H1 (cell line): ENCODE data around the gene ATP6V0A4.

ENCODE experiments used
- BCL11A ChIP-seq, 2 experiments: IDR thresholded peaks; one replicate each; pipeline ENCODE4 v1.6.1; 2011; ENCODE audit warnings: low read depth in 2 of 2, low read length in 2 of 2, mild to moderate bottlenecking in 2 of 2
- EZH2 ChIP-seq: fragments of 200-600 bp; sonication (generic); IDR thresholded peaks from 2 replicates; pipeline ENCODE4 v1.7.1; 2012; ENCODE audit warnings: low read depth, mild to moderate bottlenecking, moderate library complexity, low read length, inconsistent platforms; ENCODE audit not compliant: severe bottlenecking
- HDAC6 ChIP-seq: IDR thresholded peaks from one replicate; pipeline ENCODE4 v1.7.1; 2012; ENCODE audit warnings: low read depth, mild to moderate bottlenecking, inconsistent platforms, low read length, moderate library complexity
- TF ChIP-seq, protein P1 (sequence below), 3 experiments: IDR thresholded peaks; 1 replicate in 2 of 3; 2 replicates in 1 of 3; pipeline versions ENCODE4 v1.5.1 to v1.6.1; 2011; ENCODE audit warnings: low read length in 3 of 3, mild to moderate bottlenecking in 3 of 3, inconsistent platforms in 2 of 3, low read depth in 1 of 3, moderate library complexity in 1 of 3; ENCODE audit not compliant: insufficient read depth in 1 of 3; ENCODE audit errors: control extremely low read depth in 1 of 3

DNA sequence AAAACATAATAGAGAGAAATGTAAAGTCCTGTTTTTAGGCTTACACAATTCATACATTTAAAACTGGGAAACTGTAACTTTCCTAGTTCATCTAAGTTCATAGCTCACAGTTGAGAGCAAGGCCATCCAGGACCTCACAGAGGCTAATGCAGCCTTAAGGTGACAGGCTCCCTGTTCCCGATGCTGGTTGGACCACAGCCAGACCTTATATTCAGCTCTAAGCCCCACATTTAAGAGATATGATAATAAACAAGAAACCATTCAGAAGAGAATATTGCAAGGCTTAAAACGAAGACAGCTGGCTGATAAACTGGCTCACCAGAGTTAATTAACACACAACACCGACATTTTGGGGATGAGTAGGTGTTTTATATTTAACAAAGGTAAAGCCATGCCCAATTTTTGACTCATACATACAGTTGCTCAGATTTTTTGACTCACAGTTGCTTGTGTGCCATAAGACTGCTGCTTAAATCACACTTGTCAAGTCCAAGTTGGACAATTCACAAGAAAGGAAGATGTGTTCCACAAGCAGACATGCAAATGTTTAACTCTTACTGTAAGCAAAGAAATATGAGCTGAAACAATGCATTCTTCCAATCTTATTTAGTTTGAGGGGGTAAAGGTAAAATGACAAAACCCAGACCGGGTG, 41.3 kb downstream of the ATP6V0A4 start:
- TF ChIP-seq HDAC6 (no peak), BCL11A (IDR thresholded peaks at IDR 0.05; ENCODE audit: low read depth in 2 of 2, low read length in 2 of 2) (no peak), EZH2 (no peak)
- TF ChIP-seq, protein P1, sequence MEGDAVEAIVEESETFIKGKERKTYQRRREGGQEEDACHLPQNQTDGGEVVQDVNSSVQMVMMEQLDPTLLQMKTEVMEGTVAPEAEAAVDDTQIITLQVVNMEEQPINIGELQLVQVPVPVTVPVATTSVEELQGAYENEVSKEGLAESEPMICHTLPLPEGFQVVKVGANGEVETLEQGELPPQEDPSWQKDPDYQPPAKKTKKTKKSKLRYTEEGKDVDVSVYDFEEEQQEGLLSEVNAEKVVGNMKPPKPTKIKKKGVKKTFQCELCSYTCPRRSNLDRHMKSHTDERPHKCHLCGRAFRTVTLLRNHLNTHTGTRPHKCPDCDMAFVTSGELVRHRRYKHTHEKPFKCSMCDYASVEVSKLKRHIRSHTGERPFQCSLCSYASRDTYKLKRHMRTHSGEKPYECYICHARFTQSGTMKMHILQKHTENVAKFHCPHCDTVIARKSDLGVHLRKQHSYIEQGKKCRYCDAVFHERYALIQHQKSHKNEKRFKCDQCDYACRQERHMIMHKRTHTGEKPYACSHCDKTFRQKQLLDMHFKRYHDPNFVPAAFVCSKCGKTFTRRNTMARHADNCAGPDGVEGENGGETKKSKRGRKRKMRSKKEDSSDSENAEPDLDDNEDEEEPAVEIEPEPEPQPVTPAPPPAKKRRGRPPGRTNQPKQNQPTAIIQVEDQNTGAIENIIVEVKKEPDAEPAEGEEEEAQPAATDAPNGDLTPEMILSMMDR (IDR thresholded peaks at IDR 0.05; ENCODE audit: control extremely low read depth in 1 of 3, insufficient read depth in 1 of 3, low read depth in 1 of 3, low read length in 3 of 3): no peak
